OCI-LY1 (cell line): ENCODE data around the gene NRCAM.
A peak's percentile ranks its signal among the peaks of the same experiment; 100 is the strongest.

Source experiments
- H2AFZ ChIP-seq: fragments of 200-600 bp; sonication (generic), shearing (Covaris generic); 2 replicates; pipeline ENCODE4 v1.6.0; 2014; ENCODE audit warnings: antibody characterized with exemption, mild to moderate bottlenecking, low read length
- H3F3A ChIP-seq: fragments of 200-600 bp; sonication (generic), shearing (Covaris generic); 2 replicates; pipeline ENCODE4 v1.6.0; 2014; ENCODE audit warnings: mild to moderate bottlenecking, antibody characterized with exemption, low read length, moderate library complexity; ENCODE audit not compliant: insufficient read depth
- H3K27ac ChIP-seq: fragments of 200-600 bp; sonication (generic); 2 replicates; pipeline ENCODE4 v1.5.1; 2014; ENCODE audit warnings: low read length, mixed run types, mild to moderate bottlenecking, low read depth; ENCODE audit not compliant: poor library complexity, severe bottlenecking
- H3K27me3 ChIP-seq: fragments of 200-600 bp; sonication (generic); 2 replicates; pipeline ENCODE4 v1.6.0; 2014; ENCODE audit warnings: antibody characterized with exemption, mild to moderate bottlenecking, low read length, moderate library complexity; ENCODE audit not compliant: insufficient read depth
- H3K36me3 ChIP-seq: fragments of 200-600 bp; sonication (generic); 2 replicates; pipeline ENCODE4 v1.6.1; 2014; ENCODE audit warnings: mild to moderate bottlenecking, antibody characterized with exemption, low read length, moderate library complexity, mixed read lengths; ENCODE audit not compliant: insufficient read depth
- H3K4me1 ChIP-seq: fragments of 200-600 bp; sonication (generic); 2 replicates; pipeline ENCODE4 v1.5.1; 2014; ENCODE audit warnings: mild to moderate bottlenecking, low read length, moderate library complexity; ENCODE audit not compliant: insufficient read depth, severe bottlenecking
- H3K4me2 ChIP-seq: fragments of 200-600 bp; sonication (generic), shearing (Covaris generic); 2 replicates; pipeline ENCODE4 v1.6.1; 2014; ENCODE audit warnings: low read length
- H3K4me3 ChIP-seq: fragments of 200-600 bp; sonication (generic); 2 replicates; pipeline ENCODE4 v1.5.1; 2014; ENCODE audit warnings: low read length, low read depth, mild to moderate bottlenecking, mixed read lengths; ENCODE audit not compliant: poor library complexity, severe bottlenecking
- H3K79me2 ChIP-seq: fragments of 200-600 bp; shearing (Covaris generic); 2 replicates; pipeline ENCODE4 v1.6.1; 2016; ENCODE audit warnings: mixed run types, low read length, mixed read lengths; ENCODE audit not compliant: insufficient read depth
- H3K9ac ChIP-seq: fragments of 200-600 bp; sonication (generic), shearing (Covaris generic); 2 replicates; pipeline ENCODE4 v1.6.1; 2014; ENCODE audit warnings: mild to moderate bottlenecking, low read length, mixed read lengths
- H3K9me2 ChIP-seq: fragments of 200-600 bp; sonication (generic), shearing (Covaris generic); 2 replicates; pipeline ENCODE4 v1.6.1; 2014; ENCODE audit warnings: low read depth, mild to moderate bottlenecking, low read length, mixed read lengths
- H3K9me3 ChIP-seq: fragments of 200-600 bp; shearing (Covaris generic); 2 replicates; pipeline ENCODE4 v1.6.1; 2014; ENCODE audit warnings: low read length, mixed read lengths
- H4K20me1 ChIP-seq: fragments of 200-600 bp; sonication (generic), shearing (Covaris generic); 2 replicates; pipeline ENCODE4 v1.6.0; 2016; ENCODE audit warnings: mild to moderate bottlenecking, low read length; ENCODE audit not compliant: insufficient read depth
- EZH2 ChIP-seq: fragments of 200-600 bp; sonication (generic), shearing (Covaris generic); IDR thresholded peaks from 2 replicates; pipeline ENCODE4 v1.8.0; 2017; ENCODE audit warnings: borderline replicate concordance, mixed run types, mild to moderate bottlenecking, antibody characterized with exemption, low read length, moderate library complexity, mixed read lengths
- TF ChIP-seq, protein P1 (sequence below): fragments of 200-600 bp; sonication (generic), shearing (Covaris generic); IDR thresholded peaks from 2 replicates; pipeline ENCODE4 v1.5.1; 2017; ENCODE audit warnings: mild to moderate bottlenecking, antibody characterized with exemption, low read length, moderate library complexity, mixed read lengths

The NRCAM gene

DNA sequence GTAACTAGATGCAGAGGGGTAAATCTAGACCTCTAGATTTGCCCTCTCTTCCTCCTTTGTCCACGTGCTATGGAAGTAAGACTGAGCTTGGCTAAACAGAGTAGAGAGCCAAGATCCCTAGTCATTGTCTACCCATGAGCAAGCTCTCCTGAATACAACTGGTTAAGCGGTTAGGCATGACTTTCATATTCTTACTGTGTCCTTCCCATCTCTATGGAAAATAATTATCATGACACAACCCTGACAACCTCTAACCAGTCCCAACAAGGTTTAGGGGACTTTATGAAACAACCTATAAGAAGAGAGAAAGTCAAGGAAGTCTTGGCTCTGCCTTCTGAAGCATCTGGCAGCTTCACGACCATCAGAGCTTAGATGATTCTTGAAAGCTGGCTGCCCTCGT, 318.2 kb downstream of the NRCAM start:
- no peak overlapping the region for H2AFZ ChIP-seq
- TF ChIP-seq, protein P1, sequence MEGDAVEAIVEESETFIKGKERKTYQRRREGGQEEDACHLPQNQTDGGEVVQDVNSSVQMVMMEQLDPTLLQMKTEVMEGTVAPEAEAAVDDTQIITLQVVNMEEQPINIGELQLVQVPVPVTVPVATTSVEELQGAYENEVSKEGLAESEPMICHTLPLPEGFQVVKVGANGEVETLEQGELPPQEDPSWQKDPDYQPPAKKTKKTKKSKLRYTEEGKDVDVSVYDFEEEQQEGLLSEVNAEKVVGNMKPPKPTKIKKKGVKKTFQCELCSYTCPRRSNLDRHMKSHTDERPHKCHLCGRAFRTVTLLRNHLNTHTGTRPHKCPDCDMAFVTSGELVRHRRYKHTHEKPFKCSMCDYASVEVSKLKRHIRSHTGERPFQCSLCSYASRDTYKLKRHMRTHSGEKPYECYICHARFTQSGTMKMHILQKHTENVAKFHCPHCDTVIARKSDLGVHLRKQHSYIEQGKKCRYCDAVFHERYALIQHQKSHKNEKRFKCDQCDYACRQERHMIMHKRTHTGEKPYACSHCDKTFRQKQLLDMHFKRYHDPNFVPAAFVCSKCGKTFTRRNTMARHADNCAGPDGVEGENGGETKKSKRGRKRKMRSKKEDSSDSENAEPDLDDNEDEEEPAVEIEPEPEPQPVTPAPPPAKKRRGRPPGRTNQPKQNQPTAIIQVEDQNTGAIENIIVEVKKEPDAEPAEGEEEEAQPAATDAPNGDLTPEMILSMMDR = no peak
- TF ChIP-seq EZH2 = no peak
- no peak overlapping the region for H3K4me2 ChIP-seq
- no peak overlapping the region for H3K9ac ChIP-seq
- peaks cover 14% of the 10 kb centered on the region for H3K4me1 ChIP-seq
- no peak overlapping the region for H3K27ac ChIP-seq
- H3K79me2 ChIP-seq = no peaks in the 10 kb centered on the region
- no peaks in the 10 kb centered on the region for H3K27me3 ChIP-seq
- H4K20me1 ChIP-seq = no peaks in the 10 kb centered on the region
- no peaks in the 10 kb centered on the region for H3K9me2 ChIP-seq
- no peaks in the 10 kb centered on the region for H3F3A ChIP-seq
- no peaks in the 10 kb centered on the region for H3K9me3 ChIP-seq
- H3K4me3 ChIP-seq = no peak overlapping the region
- H3K36me3 ChIP-seq = no peaks in the 10 kb centered on the region

DNA sequence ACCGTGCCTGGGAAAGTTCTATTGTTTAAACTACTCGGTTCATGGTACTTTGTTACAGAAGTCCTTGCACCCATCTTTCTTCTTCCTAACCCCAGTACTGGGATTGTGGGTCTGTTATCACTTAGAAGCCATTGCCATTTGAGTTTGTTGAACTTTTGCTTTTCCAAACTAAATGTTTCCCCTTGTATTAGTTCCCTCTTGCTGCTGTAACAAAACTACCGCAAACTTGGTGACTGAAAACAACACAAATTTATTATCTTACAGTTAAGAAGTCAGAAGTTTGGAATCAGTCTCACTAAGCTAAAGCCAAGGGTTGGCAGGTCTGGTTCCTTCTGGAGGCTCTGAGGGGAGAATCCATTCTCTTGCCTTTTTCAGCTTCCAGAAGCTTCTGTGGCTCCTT, 319.2 kb downstream of the NRCAM start:
- TF ChIP-seq, protein P1 = no peak
- no peak for TF ChIP-seq EZH2
- H3K27me3 ChIP-seq = no peaks in the 10 kb centered on the region
- H3K36me3 ChIP-seq = no peaks in the 10 kb centered on the region
- no peak overlapping the region for H3K4me2 ChIP-seq
- no peak overlapping the region for H3K9ac ChIP-seq
- no peaks in the 10 kb centered on the region for H3K79me2 ChIP-seq
- H3K4me3 ChIP-seq = no peak overlapping the region
- no peak overlapping the region for H3K27ac ChIP-seq
- no peaks in the 10 kb centered on the region for H3F3A ChIP-seq
- H2AFZ ChIP-seq = no peak overlapping the region
- no peaks in the 10 kb centered on the region for H4K20me1 ChIP-seq
- H3K4me1 ChIP-seq = peaks cover 14% of the 10 kb centered on the region
- no peaks in the 10 kb centered on the region for H3K9me3 ChIP-seq
- no peaks in the 10 kb centered on the region for H3K9me2 ChIP-seq

DNA sequence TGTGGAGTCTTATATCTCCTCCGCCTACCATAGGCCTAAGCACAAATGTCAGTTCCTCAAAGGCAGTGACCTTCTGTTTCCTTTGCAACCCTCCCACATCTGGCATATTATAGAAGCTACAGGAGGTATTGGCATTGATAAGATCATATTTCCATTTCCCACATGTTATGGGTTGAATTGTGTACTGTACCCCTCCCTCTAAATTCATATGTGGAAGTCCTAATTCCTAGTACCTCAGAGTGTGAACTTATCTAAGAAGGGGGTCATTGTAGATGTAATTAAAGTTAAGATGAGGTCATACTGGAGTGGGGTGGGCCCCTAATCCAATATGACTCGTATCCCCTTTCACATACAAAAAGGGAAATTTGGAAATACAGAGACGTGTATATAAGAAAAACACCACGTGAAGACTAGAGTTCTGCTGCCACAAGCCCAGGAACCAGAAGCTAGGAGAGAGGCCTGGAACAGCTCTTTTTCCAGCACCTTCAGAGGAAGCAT, 320.0 kb downstream of the NRCAM start:
- Histone ChIP-seq H3K4me3 (no peak overlapping the region), H3F3A (no peaks in the 10 kb centered on the region), H3K36me3 (no peaks in the 10 kb centered on the region), H3K4me2 (peak overlapping the region; percentile 21; the same call in 1 of the 2 replicates), H3K27me3 (no peaks in the 10 kb centered on the region), H3K9ac (no peak overlapping the region), H4K20me1 (no peaks in the 10 kb centered on the region), H2AFZ (no peak overlapping the region), H3K9me3 (no peaks in the 10 kb centered on the region), H3K9me2 (no peaks in the 10 kb centered on the region), H3K4me1 (peaks cover 14% of the 10 kb centered on the region), H3K27ac (no peak overlapping the region), H3K79me2 (no peaks in the 10 kb centered on the region)
- TF ChIP-seq, protein P1 = no peak
